Neural progenitor cell (in vitro differentiated cells): ENCODE measurements around the gene GRK3. TPM values are rescaled to one million over a fixed set of nuclear protein-coding genes. Genes with fewer than 3 reads are reported as not detected.
A peak's percentile ranks its signal among the peaks of the same experiment; 100 is the strongest.
"Not testable (repeated sequence)": the region's sequence is repeated elsewhere in the genome, so short reads cannot be mapped to it uniquely, and the experiment has no call there.

ENCODE experiments used
- DNase-seq: peaks from one replicate; pipeline ENCODE4 v3.0.0-alpha.2; 2016; ENCODE audit warnings: low spot score
- H2AFZ ChIP-seq: fragments of 200-600 bp; sonication (generic); replicated peaks from 2 replicates; pipeline ENCODE4 v1.6.1; 2016; ENCODE audit warnings: antibody characterized with exemption
- H3F3A ChIP-seq: fragments of 200-600 bp; sonication (generic); 2 replicates; pipeline ENCODE4 v1.6.1; 2016; ENCODE audit warnings: antibody characterized with exemption, low read depth
- H3K27ac ChIP-seq: fragments of 200-600 bp; sonication (generic); 2 replicates; pipeline ENCODE4 v1.5.1; 2016; ENCODE audit warnings: mild to moderate bottlenecking
- H3K27me3 ChIP-seq: fragments of 200-600 bp; sonication (generic); 2 replicates; pipeline ENCODE4 v1.6.1; 2016; ENCODE audit warnings: mild to moderate bottlenecking, moderate library complexity
- H3K36me3 ChIP-seq: fragments of 200-600 bp; sonication (generic); 2 replicates; pipeline ENCODE4 v1.5.1; 2016
- H3K4me1 ChIP-seq: fragments of 200-600 bp; sonication (generic); 2 replicates; pipeline ENCODE4 v1.6.1; 2016; ENCODE audit warnings: mixed run types
- H3K4me2 ChIP-seq: fragments of 200-600 bp; sonication (generic); 2 replicates; pipeline ENCODE4 v1.6.1; 2016
- H3K4me3 ChIP-seq: fragments of 200-600 bp; sonication (generic); 2 replicates; pipeline ENCODE4 v1.5.1; 2016
- H3K79me2 ChIP-seq: fragments of 200-600 bp; sonication (generic); 2 replicates; pipeline ENCODE4 v1.6.1; 2016; ENCODE audit warnings: low read depth
- H3K9ac ChIP-seq: fragments of 200-600 bp; sonication (generic); 2 replicates; pipeline ENCODE4 v1.6.1; 2016
- H3K9me3 ChIP-seq: fragments of 200-600 bp; sonication (generic); 2 replicates; pipeline ENCODE4 v1.5.1; 2016; ENCODE audit warnings: low read depth
- H4K20me1 ChIP-seq: fragments of 200-600 bp; sonication (generic); 2 replicates; pipeline ENCODE4 v1.6.1; 2016; ENCODE audit warnings: low read depth
- H3K27ac Mint-ChIP-seq: 3 replicates; pipeline ENCODE4 v1.8.0; 2021; ENCODE audit warnings: mixed read lengths
- H3K27me3 Mint-ChIP-seq: 2 replicates; pipeline ENCODE4 v1.8.0; 2022; ENCODE audit warnings: low read depth, mild to moderate bottlenecking, inconsistent platforms, moderate library complexity, mixed read lengths; ENCODE audit not compliant: insufficient read depth
- H3K36me3 Mint-ChIP-seq: 3 replicates; pipeline ENCODE4 v1.8.0; 2021; ENCODE audit warnings: mixed read lengths
- H3K4me1 Mint-ChIP-seq: 3 replicates; pipeline ENCODE4 v1.8.0; 2021; ENCODE audit warnings: mixed read lengths
- H3K4me3 Mint-ChIP-seq: 3 replicates; pipeline ENCODE4 v1.8.0; 2021; ENCODE audit warnings: mild to moderate bottlenecking, moderate library complexity, mixed read lengths
- H3K9me3 Mint-ChIP-seq: 3 replicates; pipeline ENCODE4 v1.8.0; 2020; ENCODE audit warnings: mixed read lengths
- CTCF ChIP-seq: fragments of 200-600 bp; sonication (generic); IDR thresholded peaks from 2 replicates; pipeline ENCODE4 v1.5.1; 2017; ENCODE audit warnings: antibody characterized with exemption, mild to moderate bottlenecking
- EZH2 ChIP-seq: fragments of 200-600 bp; sonication (generic); IDR thresholded peaks from 2 replicates; pipeline ENCODE4 v1.6.1; 2017; ENCODE audit warnings: antibody characterized with exemption, mild to moderate bottlenecking, moderate library complexity
- EZH2phosphoT487 ChIP-seq: fragments of 200-600 bp; sonication (generic); IDR thresholded peaks from 2 replicates; pipeline ENCODE4 v1.6.1; 2017; ENCODE audit warnings: antibody characterized with exemption
- total RNA-seq: library from RNA; depleted of rRNA; stranded (reverse); fragments of >200 nt; gene quantifications from 2 replicates; pipeline ENCODE4 v1.2.3, GENCODE V29; 2015; ENCODE audit warnings: low replicate concordance

The GRK3 gene
- total RNA-seq: 20.8 and 21.4 TPM in 2 replicates

- Histone ChIP-seq H3K36me3 (no peaks in the 10 kb centered on the region), H3K27me3 (peaks cover 21% of the 10 kb centered on the region), H3K4me2 (peak within 1 kb of the TSS; percentile 97), H2AFZ (peak within 1 kb of the TSS; percentile 94), H3K9ac (peak within 1 kb of the TSS; percentile 35), H3K27ac (no peak within 1 kb of the TSS), H3K4me1 (peaks cover 32% of the 10 kb centered on the region), H3K79me2 (peaks cover 40% of the 10 kb centered on the region), H3K4me3 (peak within 1 kb of the TSS; percentile 99), H3K9me3 (no peaks in the 10 kb centered on the region), H4K20me1 (peaks cover 31% of the 10 kb centered on the region), H3F3A (peaks cover 16% of the 10 kb centered on the region)
- H3K9me3 Mint-ChIP-seq: no peaks in the 10 kb centered on the region
- TF ChIP-seq EZH2phosphoT487 (no peak), CTCF (no peak), EZH2 (no peak)
- peaks cover 37% of the 10 kb centered on the region for H3K4me1 Mint-ChIP-seq
- no peaks in the 10 kb centered on the region for H3K36me3 Mint-ChIP-seq
- peak within 1 kb of the TSS; percentile 46 for H3K27ac Mint-ChIP-seq
- DNase-seq: peak; percentile 90
- peaks cover 12% of the 10 kb centered on the region for H3K27me3 Mint-ChIP-seq
- peak within 1 kb of the TSS; percentile 94 for H3K4me3 Mint-ChIP-seq
Observed at GRCh38 chr22:25564320-25564978, at the start of gene GRK3. TSS of gene GRK3 (plus strand) at chr22:25564675. CDS start at chr22:25565041, 366 bp downstream.

- Mint-ChIP-seq H3K4me1 (peaks cover 4% of the 10 kb centered on the region), H3K9me3 (peaks cover 4% of the 10 kb centered on the region), H3K4me3 (no peak overlapping the region), H3K36me3 (peaks cover 15% of the 10 kb centered on the region), H3K27me3 (no peaks in the 10 kb centered on the region), H3K27ac (no peak overlapping the region)
- no peak overlapping the region for H3K27ac ChIP-seq
- H3K4me3 ChIP-seq: no peak overlapping the region
- H3K79me2 ChIP-seq: no peaks in the 10 kb centered on the region
- DNase-seq: no peak
- no peak for TF ChIP-seq CTCF
- no peak for TF ChIP-seq EZH2
- H3K36me3 ChIP-seq: no peaks in the 10 kb centered on the region
- no peaks in the 10 kb centered on the region for H4K20me1 ChIP-seq
- no peaks in the 10 kb centered on the region for H3F3A ChIP-seq
- no peaks in the 10 kb centered on the region for H3K9me3 ChIP-seq
- peaks cover 5% of the 10 kb centered on the region for H3K4me1 ChIP-seq
- H3K4me2 ChIP-seq: no peak overlapping the region
- no peaks in the 10 kb centered on the region for H3K27me3 ChIP-seq
- H2AFZ ChIP-seq: no peak overlapping the region
- H3K9ac ChIP-seq: no peak overlapping the region
Observed at GRCh38 chr22:25518000-25518663, 46.3 kb upstream of the GRK3 start.

- no peaks in the 10 kb centered on the region for H3K27me3 ChIP-seq
- no peaks in the 10 kb centered on the region for H3K4me1 ChIP-seq
- Mint-ChIP-seq H3K27ac (no peak overlapping the region), H3K9me3 (peaks cover 13% of the 10 kb centered on the region), H3K36me3 (peaks cover 21% of the 10 kb centered on the region), H3K4me3 (no peak overlapping the region), H3K4me1 (no peaks in the 10 kb centered on the region), H3K27me3 (no peaks in the 10 kb centered on the region)
- H2AFZ ChIP-seq: no peak overlapping the region
- H3F3A ChIP-seq: no peaks in the 10 kb centered on the region
- DNase-seq: no peak
- TF ChIP-seq EZH2phosphoT487 (no peak), CTCF (no peak), EZH2 (no peak)
- H3K9me3 ChIP-seq: no peaks in the 10 kb centered on the region
- no peak overlapping the region for H3K4me3 ChIP-seq
- H3K4me2 ChIP-seq: no peak overlapping the region
- no peak overlapping the region for H3K27ac ChIP-seq
- H3K79me2 ChIP-seq: no peaks in the 10 kb centered on the region
- no peaks in the 10 kb centered on the region for H3K36me3 ChIP-seq
- H4K20me1 ChIP-seq: no peaks in the 10 kb centered on the region
- no peak overlapping the region for H3K9ac ChIP-seq
Observed at GRCh38 chr22:25525376-25525775, 39.1 kb upstream of the GRK3 start.

GRCh38 chr22:25525804-25526584, 38.5 kb upstream of the GRK3 start:
- H3K27me3 ChIP-seq, H3K27me3 Mint-ChIP-seq, H3F3A ChIP-seq, H3K4me1 ChIP-seq, H4K20me1 ChIP-seq, H3K27ac ChIP-seq, H3K4me1 Mint-ChIP-seq, H3K9me3 ChIP-seq, DNase-seq, H3K36me3 ChIP-seq, H2AFZ ChIP-seq, H3K27ac Mint-ChIP-seq, H3K79me2 ChIP-seq, H3K4me3 ChIP-seq, H3K9ac ChIP-seq, H3K4me3 Mint-ChIP-seq, H3K4me2 ChIP-seq: not testable (repeated sequence)
- peaks cover 21% of the 10 kb centered on the region for H3K36me3 Mint-ChIP-seq
- H3K9me3 Mint-ChIP-seq: peaks cover 13% of the 10 kb centered on the region

GRCh38 chr22:25527016-25527415, 37.5 kb upstream of the GRK3 start:
- not testable (repeated sequence) for H3K4me2 ChIP-seq, H3K27ac ChIP-seq, H3K4me1 ChIP-seq, H3K9me3 Mint-ChIP-seq, H3K27me3 ChIP-seq, H3K79me2 ChIP-seq, H3K4me3 ChIP-seq, H3K4me3 Mint-ChIP-seq, H3K9ac ChIP-seq, H3K27ac Mint-ChIP-seq, H3K27me3 Mint-ChIP-seq, H3F3A ChIP-seq, H3K4me1 Mint-ChIP-seq, H4K20me1 ChIP-seq, DNase-seq, H2AFZ ChIP-seq, H3K9me3 ChIP-seq, H3K36me3 ChIP-seq
- H3K36me3 Mint-ChIP-seq: peaks cover 15% of the 10 kb centered on the region
